Measurements from ENCODE around the gene SLC37A3. TPM values are rescaled to one million over a fixed set of nuclear protein-coding genes. Genes with fewer than 3 reads are reported as not detected.
A peak's percentile ranks its signal among the peaks of the same experiment; 100 is the strongest.
"Not testable (repeated sequence)": the region's sequence is repeated elsewhere in the genome, so short reads cannot be mapped to it uniquely, and the experiment has no call there.

SLC37A3 gene
- total and polyA plus RNA-seq, 8 donors: 36.2 to 58.5 (median 51.2) TPM

DNA sequence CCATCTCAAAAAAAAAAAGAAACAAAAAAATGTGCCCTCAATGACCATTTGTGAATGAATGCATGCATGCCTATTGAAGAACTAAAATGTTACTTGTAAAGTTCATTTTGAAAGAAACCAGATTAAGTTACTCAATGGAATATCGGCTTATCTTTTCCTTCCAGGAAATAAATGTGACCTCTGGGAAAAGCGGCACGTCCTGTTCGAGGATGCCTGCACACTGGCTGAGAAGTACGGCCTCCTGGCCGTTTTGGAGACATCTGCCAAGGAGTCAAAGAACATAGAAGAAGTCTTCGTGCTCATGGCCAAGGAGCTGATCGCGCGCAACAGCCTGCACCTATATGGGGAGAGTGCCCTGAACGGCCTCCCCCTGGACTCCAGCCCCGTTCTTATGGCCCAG is 27.4 kb upstream of the SLC37A3 start:
- Histone ChIP-seq H3K27me3 (no peaks in the 10 kb centered on the region), H3K4me1 (no peaks in the 10 kb centered on the region), H3K27ac (no peak overlapping the region), H3K9me3 (no peaks in the 10 kb centered on the region), H3K36me3 (no peaks in the 10 kb centered on the region), H3K4me3 (no peak overlapping the region)
- DNase-seq (no peak), ATAC-seq (no peak)
- TF ChIP-seq CTCF (IDR thresholded peaks at IDR 0.05): no peak
- intact Hi-C loops (cut with DNase I): no loop called here

DNA sequence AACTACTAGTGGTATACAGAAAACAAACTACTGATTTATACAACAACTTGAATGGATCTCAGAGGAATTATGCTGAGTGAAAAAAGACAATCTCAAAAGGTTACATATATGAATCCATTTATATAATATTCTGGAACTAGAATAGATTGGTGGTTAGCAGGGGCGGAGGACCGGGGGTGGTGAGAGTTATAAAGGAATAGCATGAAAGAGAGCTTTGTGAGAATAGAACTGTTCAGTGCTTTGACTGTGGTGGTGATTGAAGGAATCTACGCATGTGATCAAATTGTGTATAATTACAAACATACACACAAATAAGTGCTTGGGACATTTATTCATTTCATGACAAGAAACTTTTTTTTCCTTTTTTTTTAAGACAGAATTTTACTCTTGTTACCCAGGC is 25.2 kb upstream of the SLC37A3 start:
- H3K9me3 ChIP-seq: no peaks in the 10 kb centered on the region
- no peak for TF ChIP-seq CTCF (IDR thresholded peaks at IDR 0.05)
- intact Hi-C loops (cut with DNase I): no loop called here

DNA sequence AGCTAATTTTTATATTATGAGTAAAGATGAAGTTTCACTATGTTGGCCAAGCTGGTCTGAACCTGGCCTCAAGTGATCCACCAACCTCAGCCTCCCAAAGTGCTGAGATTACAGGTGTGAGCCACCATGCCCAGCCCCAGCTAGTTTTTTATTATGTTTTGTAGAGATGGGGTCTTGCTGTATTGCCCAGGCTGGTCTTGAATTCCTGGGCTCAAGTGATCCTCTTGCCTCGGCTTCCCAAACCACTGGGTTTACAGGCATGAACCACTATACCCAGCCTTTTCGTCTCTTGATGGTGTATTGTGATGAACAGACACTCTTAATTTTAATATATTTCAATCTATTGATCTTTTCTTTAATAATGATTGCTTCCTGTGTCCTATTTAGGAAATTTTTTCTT is 23.2 kb upstream of the SLC37A3 start:
- ATAC-seq (no peak), DNase-seq (no peak)
- intact Hi-C loops (cut with DNase I): no loop called here

More for the DNA sequence above, 25.2 kb upstream of the SLC37A3 start:
- ATAC-seq: no peak
- Histone ChIP-seq H3K27ac (no peak overlapping the region), H3K4me1 (no peaks in the 10 kb centered on the region), H3K27me3 (no peaks in the 10 kb centered on the region), H3K4me3 (no peak overlapping the region), H3K36me3 (no peaks in the 10 kb centered on the region)
- DNase-seq: no peak

DNA sequence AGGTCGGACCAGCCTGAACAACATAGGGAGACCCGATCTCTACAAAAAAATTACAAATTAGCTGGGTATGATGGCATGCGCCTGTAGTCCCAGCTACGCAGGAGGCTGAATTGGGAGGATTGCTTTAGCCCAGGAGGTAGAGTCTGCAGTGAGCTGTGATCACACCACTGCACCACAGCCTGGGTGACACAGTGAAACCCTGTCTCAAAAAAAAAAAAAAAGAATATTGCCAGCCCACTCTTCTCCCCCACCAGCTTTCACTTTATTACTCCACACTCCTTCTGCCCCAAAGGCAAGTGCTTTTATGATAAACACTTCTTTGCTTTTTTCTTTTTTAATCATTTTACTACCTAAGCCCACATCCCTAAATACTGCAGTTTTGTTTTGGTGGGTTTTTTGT is 20.3 kb upstream of the SLC37A3 start:
- H3K36me3 ChIP-seq: no peaks in the 10 kb centered on the region
- no peak overlapping the region for H3K27ac ChIP-seq
- intact Hi-C loops (cut with DNase I): no loop called here
- no peaks in the 10 kb centered on the region for H3K9me3 ChIP-seq
- no peaks in the 10 kb centered on the region for H3K27me3 ChIP-seq
- no peak for TF ChIP-seq CTCF (IDR thresholded peaks at IDR 0.05)
- H3K4me1 ChIP-seq: no peaks in the 10 kb centered on the region
- H3K4me3 ChIP-seq: no peak overlapping the region
- ATAC-seq (no peak), DNase-seq (no peak)

More for the DNA sequence above, 23.2 kb upstream of the SLC37A3 start:
- no peak overlapping the region for H3K4me3 ChIP-seq
- H3K4me1 ChIP-seq: no peaks in the 10 kb centered on the region
- no peak for TF ChIP-seq CTCF (IDR thresholded peaks at IDR 0.05)
- no peak overlapping the region for H3K27ac ChIP-seq
- no peaks in the 10 kb centered on the region for H3K27me3 ChIP-seq
- no peaks in the 10 kb centered on the region for H3K36me3 ChIP-seq
- no peaks in the 10 kb centered on the region for H3K9me3 ChIP-seq

DNA sequence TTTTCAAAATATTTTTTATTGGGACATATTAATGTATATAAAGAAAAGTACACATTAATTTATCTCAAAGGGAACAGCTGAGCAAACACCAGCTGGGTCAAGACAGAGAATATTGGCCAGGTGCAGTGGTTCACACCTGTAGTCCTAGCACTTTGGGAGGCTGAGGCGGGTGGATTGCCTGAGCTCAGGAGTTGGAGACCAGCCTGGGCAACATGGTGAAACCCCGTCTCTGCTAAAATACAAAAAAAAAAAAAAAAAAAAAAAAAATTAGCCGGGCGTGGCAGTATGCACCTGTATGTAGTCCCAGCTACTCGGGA is 19.8 kb upstream of the SLC37A3 start:
- H3K9me3 ChIP-seq; intact Hi-C loops (cut with DNase I); H3K4me3 ChIP-seq; H3K36me3 ChIP-seq; H3K27me3 ChIP-seq; H3K4me1 ChIP-seq; DNase-seq; H3K27ac ChIP-seq; ATAC-seq: not testable (repeated sequence)

GRCh38 chr7:140417456-140418155 is 19.3 kb upstream of the SLC37A3 start:
- Histone ChIP-seq H3K4me1 (no peaks in the 10 kb centered on the region), H3K36me3 (no peaks in the 10 kb centered on the region), H3K9me3 (no peaks in the 10 kb centered on the region), H3K27me3 (no peaks in the 10 kb centered on the region), H3K27ac (no peak overlapping the region), H3K4me3 (no peak overlapping the region)
- no peak for TF ChIP-seq CTCF (IDR thresholded peaks at IDR 0.05)
- no peak for ATAC-seq
- intact Hi-C loops (cut with DNase I): no loop called here
- peak in 1 of 4 donors; percentile 13 for DNase-seq
